Esophagus muscularis mucosa (tissue), 4 donors: ENCODE measurements around the gene ITGB1BP2.

ENCODE experiments used
- EP300 ChIP-seq: sonication (generic); formaldehyde crosslinking; IDR thresholded peaks from one replicate; pipeline ENCODE4 v1.6.1; 2017; ENCODE audit warnings: antibody characterized with exemption
- POLR2A ChIP-seq: fragments of 450-650 bp; IDR thresholded peaks from one replicate; pipeline ENCODE4 v1.6.1; 2017; ENCODE audit warnings: antibody characterized with exemption, moderate library complexity, mild to moderate bottlenecking, low read depth
- TF ChIP-seq, protein P1 (sequence below), 3 experiments: fragments of 200-600 bp in 2 of 3; fragments of 450-650 bp in 1 of 3; sonication (generic) in 2 of 3; IDR thresholded peaks; one replicate each; pipeline ENCODE4 v1.5.1; 2017 to 2019; ENCODE audit warnings: antibody characterized with exemption in 3 of 3, mild to moderate bottlenecking in 2 of 3, moderate library complexity in 1 of 3

DNA sequence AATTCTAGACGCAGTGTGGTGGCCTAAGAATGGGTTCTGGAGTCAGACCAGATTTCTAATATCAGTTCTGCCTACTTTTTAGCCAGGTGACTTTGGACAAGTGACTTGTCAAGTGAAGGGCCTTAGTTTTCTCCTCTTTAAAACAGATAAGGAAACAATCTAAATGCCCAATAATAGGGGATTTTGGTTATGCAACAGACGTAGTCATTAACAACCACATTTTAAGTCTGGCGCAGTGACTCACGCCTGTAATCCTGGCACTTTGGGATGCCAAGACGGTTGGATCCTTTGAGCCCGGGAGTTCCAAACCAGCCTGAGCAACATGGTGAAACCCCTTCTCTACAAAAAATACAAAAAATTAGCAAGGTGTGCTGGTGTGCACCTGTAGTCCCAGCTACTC is 45.5 kb upstream of the ITGB1BP2 start:
- TF ChIP-seq, protein P1, sequence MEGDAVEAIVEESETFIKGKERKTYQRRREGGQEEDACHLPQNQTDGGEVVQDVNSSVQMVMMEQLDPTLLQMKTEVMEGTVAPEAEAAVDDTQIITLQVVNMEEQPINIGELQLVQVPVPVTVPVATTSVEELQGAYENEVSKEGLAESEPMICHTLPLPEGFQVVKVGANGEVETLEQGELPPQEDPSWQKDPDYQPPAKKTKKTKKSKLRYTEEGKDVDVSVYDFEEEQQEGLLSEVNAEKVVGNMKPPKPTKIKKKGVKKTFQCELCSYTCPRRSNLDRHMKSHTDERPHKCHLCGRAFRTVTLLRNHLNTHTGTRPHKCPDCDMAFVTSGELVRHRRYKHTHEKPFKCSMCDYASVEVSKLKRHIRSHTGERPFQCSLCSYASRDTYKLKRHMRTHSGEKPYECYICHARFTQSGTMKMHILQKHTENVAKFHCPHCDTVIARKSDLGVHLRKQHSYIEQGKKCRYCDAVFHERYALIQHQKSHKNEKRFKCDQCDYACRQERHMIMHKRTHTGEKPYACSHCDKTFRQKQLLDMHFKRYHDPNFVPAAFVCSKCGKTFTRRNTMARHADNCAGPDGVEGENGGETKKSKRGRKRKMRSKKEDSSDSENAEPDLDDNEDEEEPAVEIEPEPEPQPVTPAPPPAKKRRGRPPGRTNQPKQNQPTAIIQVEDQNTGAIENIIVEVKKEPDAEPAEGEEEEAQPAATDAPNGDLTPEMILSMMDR (IDR thresholded peaks at IDR 0.05) = no peak
- TF ChIP-seq POLR2A = no peak
- TF ChIP-seq EP300 = no peak
